G401.6 (cell line): Measurements from ENCODE around the gene AFF3.
A peak's percentile ranks its signal among the peaks of the same experiment; 100 is the strongest.

Experiments
- FAIRE-seq: peaks from 2 replicates; lab custom pipeline; 2012; peaks lifted over from hg19 to GRCh38; lab: Jason Lieb, UNC

Gene AFF3

DNA sequence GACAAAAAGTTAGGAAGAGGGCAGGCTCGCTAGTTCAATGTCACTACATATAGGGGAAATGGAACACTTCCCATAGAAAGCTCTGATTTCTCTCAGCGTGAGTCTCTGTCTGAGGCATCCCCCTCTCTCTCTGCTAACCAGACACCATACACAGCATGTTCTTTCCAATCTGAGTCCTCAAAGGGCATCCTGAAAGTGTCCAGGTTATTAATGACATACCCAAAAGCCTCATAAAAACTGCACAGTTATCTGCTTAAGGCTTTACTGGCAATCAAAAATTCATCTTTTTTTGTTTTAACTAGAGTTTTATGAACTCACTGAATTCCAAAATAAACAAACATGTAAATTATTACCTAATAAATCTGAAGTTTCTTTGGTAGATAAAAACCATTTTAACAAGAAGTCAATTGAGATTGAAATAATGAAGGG lies 137.4 kb downstream of the AFF3 start:
- no peak for FAIRE-seq

DNA sequence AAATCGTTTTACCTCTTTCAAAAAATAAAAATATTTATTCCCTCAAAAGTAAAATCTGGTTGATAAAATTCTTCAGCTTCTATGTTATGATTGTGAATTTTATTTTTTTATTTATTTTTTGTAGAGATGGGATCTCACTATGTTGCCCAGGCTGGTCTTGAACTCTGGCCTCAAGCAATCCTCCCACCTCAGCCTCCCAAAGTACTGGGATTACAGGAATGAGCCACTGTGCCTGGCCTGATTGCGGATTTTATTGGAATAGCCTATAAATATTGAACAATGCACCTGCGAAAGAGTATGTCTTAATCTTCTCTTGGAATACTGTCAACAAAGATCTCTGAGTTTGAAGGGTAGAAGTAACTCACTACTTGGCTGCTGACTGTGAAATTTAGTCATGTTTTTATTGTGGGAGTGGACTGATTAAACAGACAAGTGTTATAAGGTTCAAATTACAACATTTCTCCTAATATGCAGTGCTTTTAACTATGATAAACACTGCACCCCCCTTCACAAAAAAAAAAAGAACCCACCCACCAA lies 138.0 kb downstream of the AFF3 start:
- peak; percentile 49 for FAIRE-seq

DNA sequence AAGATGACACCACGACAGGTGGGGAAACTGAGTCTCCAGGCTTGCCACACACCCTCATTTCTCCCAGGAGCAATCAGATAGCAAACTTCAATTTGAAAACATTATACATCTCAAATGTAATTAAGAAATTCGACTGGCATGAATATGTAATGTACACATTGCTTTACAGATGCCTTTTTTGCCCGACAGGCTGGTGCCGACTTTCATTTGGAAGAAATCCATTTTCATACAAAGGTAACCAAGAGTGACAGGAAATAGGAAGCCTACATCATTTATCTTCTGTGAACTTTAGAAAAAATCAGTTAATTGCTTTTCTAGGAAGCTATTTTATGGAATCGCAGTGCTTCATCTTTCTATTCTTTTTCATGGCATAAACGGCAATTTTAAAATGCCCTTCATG lies 140.3 kb downstream of the AFF3 start:
- no peak for FAIRE-seq

DNA sequence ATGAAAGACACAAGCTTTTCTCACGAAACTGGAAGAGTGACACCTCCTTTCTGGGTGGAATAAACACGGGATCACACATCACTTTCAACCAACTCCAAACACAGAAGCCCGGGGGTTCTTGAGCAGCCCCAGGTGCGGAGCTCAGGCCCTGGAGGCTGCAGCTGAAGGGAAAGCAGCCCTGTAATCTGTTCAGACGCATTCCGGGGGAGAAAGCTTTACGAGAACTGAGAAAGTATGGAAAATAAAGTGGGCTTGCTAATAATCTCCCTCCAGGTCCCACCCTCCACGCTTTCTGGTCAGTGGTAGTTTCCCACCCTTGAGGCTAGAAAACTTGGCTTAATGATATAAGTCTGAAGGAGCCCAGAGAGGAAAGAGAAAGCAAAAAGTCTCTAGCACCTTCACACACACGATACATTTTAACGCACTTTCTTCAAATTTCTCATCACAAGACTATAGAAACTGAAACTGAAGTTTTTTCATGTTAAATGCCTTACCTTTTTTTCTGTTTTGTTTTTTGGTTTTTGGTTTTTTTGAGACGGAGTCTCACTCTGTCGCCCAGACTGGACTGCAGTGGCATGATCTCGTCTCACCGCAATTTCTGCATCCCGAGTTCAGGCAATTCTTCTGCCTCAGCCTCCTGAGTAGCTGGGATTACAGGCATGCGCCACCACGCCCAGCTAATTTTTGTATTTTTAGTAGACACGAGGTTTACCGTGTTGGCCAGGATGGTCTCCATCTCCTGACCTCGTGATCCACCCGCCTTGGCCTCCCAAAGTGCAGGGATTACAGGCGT lies 141.3 kb downstream of the AFF3 start:
- FAIRE-seq: no peak

DNA sequence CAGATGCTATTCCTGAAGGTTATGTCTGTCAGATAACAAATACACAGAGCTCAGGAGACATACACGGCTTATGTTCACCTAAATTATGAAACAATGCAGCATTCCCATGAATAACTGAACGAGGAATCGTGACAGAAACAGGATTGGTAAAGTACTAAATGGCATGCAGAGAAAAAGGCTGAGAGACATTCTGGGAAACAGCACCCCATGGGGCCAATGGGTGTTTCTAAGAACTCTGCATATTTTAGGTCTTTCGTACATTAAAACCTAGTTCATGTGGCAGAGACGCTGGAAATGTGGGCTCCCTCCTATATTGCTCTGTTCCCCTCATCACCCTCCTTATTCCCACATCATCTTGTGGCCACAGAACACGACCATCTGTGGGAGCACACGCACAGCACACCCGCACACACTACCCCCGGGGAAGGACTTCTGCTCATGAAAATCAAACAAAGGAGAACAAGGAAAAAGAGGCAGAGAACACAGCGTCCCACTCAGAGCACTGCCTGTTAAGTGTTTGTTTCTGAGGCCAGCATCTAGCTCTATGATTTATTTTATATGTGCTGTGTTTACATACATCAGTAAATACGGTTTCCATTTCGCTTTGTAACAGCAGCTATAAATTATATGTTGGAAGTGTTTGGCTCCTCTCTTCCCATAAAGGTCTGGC lies 143.6 kb downstream of the AFF3 start:
- FAIRE-seq: no peak

DNA sequence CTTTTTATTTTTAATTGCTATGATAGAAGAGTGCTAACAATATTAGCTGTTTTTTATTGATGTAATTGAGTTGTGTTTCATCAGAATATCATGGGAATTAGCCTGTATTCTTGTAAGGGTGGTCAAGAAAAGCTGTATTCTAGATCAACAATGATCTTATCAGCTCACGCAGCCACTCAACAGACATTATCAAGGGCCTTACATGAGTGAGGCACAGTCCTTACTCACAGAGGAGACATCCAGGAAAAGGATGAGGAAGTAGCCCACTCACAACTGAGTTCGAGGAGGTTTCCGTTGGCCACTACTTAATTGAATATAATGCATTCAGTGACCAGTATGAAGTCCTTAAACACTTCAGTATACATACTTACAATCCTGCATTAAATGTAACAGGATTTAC lies 152.5 kb downstream of the AFF3 start:
- FAIRE-seq: no peak

DNA sequence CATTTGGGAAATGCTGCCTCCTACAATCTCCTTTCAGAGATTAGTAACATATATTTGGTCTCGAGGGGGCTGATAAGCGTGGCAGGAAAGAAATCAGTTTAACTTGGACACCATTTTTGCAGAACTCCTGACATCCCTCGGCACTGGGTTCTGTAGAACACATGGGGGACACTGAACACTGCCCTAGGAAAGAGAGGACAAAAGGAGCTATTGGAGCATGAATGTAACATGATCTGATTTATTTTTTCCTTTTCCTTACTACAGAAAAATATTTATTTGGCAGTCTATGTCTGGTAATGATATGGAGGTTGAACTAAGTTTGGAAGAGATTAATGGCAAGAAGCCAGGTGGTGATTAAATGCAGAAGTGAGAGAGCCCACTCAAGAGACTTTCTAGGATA lies 153.8 kb downstream of the AFF3 start:
- FAIRE-seq: no peak

DNA sequence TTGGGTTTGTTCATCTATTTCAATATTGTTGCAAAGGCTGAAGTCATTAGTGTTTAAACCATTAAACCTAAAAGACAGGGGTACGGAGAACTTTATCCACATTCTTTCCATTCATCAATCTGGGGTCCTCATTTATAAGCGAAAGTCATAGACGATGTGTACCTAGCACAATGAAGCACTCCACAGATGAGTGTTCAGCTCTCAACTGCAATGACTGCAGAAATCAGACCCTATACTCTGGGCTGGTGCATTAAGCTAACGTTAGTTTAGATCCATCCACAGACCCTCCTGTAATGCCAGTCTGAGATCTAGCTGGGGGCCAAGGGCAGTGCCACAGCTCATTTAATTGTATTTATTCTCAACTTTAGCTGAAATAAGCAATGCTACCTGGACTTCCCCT lies 155.2 kb downstream of the AFF3 start:
- FAIRE-seq: no peak

DNA sequence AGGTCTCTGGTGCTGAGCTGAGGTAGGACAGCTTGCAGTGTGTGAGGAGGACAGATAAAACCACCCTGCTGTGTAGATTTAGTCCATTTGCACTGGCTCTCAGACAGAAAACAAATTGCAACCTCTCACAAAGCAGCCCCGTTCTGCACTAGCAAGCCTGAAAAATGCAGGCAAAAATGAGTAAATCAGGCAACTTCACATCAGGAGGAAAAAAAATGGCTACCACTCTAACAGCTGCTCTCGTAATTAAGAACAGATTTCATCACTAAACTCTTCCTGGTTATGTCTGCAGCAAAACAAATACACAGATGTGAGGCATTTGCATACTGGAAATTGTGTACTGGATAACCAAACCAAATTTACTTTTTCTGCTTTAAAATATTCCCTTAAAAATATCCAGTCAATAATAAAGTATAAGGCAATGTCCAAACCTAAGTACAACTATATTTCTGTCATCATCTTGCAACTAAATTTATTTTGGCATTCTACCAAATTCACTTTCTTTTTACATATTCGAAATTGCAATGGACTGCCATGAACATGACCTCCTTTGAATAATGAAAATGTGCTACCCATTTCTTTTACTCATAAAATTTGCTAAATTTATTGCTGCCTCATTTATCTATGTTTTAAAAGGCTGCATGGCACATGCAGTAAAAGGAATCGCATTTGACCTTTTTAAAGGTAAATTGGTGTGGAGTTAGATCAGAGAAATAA lies 157.4 kb downstream of the AFF3 start:
- FAIRE-seq: no peak

DNA sequence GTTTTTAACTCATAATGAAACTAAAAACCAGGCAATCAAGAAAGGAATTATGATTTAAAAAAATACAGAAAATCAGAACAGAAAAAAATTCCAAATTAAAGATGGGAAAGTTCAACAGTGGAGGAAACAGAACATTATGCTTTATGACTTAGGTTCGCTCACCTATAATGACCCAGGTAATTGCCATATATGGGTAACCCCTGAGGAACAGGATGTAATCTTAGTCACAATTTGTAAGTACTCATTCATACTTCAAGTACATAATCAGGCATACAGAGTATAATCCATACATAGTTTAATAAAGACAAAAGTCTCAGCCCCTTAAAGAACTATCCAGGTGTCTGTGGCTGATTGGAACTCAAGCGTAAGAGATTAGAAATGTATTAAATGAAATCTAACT lies 159.6 kb downstream of the AFF3 start:
- no peak for FAIRE-seq

DNA sequence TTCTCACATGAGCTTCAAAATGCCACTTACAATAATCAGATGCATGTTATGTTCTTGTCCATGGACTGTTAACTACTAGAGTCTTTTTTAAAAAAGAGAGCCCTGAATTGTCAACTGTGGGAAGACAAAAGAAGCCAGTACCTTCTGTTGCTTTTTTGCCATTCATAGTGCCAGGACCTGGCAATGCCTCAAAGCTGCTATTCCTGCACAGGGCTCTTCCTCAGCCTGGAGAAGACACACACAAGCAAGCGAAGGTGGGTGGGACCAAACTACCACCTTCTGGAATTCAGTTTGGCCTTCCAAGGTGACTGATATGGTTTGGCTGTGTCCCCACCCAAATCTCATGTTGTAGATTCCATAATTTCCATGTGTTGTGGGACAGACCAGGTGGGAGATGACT lies 160.6 kb downstream of the AFF3 start:
- FAIRE-seq: no peak

DNA sequence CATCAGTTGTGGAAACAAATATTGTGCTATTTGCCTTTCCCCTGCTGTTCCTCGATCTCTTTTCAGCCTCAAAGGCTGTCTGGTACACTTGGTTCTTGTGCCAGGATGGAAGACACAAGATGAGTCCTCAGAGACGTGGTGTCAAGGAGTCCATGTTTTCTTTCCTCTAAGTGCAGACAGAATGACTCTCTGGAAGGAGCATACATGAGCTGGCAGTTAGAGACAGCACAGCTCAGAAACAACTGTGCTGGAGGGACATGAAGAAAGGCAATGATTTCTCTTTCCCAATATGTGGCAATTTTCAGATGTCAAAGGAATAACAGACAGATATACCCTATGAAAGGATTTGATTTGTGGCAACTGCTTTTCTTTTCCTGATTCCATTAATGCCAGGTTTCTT lies 162.2 kb downstream of the AFF3 start:
- FAIRE-seq: no peak

DNA sequence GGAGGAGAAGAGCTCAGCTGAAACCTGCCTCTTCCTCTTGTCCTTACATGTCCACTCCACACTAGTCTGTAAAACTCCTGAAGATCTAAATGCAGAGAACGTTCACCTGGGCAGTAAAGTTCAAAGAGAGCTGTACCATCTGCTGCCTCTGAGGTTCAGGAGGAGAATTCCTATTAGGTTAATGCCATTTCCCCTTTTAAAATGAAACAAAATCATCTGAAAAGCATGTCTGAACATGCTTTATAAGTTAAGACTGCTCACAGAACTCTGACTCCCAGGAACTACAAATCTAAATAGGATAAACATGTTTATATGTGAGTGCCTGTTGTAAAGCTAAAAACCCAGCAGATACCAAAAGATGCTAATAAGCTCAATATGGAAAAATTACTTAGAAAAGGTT lies 164.4 kb downstream of the AFF3 start:
- FAIRE-seq: no peak

DNA sequence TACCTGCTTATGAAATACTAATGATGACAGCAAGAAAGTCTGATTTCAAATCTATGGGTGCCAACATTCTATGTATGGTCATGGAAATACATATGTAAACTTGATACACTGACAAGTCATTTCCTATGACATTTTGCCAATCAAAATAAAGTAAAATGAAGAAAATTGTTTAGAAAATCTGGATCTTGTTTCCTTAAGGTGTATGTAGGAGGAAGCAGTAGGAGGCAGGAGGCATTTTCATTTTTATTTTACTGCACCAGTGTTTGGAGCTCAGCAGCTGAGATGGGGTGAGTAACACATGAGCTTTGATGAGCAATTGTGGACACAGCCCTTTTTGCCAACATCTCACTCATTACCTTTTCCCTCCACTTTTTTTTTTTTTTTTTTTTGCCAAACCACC lies 167.0 kb downstream of the AFF3 start:
- no peak for FAIRE-seq

DNA sequence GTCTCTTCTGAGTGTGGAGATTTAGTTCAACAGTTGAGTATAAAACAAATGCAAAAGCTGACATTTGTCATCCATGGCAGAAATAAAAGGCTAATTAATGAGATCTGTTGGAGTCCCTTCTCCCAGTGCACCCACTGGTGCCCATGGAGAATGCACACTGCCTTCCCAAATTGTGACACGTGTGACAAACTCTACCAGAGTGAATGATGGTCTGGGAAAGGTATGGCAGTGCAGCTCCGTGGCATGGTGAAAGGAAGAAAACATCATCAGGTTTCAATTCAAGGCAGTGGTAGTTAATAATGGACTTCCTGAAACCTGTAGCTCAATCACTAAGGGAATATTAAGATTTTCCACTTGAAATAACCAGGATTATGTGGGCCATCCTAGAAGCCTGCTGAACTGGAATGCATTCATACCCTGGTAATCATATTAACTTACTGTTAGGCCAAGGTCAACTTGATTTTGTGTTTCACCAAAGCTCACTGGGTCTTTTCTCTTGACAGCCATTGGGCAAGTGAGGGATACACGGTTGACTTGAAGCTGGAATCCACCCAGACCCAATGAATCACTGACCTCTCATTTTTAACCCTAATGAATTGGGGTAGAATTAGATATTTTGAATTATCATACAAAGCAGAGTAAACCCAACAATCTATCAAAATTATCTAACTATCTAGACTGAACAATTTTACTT lies 167.6 kb downstream of the AFF3 start:
- FAIRE-seq: no peak

DNA sequence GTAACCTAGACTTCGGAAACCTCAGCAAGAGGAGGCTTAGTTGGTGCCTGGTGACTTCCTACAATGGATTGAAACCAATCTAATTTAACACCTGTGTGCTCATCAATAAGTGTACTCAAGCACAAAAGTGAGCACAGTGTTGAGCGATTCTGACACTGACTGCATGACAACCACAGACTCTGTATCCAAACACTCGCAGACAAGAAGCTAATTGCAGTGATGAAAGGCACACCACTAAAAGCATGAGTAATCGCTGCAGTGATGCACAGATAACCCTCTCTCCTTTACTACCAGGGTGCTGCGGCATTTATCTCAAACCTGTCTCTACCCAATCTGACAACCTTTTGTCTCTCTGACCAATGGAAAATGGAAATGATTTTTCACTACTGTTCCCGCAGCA lies 168.1 kb downstream of the AFF3 start:
- FAIRE-seq: no peak

DNA sequence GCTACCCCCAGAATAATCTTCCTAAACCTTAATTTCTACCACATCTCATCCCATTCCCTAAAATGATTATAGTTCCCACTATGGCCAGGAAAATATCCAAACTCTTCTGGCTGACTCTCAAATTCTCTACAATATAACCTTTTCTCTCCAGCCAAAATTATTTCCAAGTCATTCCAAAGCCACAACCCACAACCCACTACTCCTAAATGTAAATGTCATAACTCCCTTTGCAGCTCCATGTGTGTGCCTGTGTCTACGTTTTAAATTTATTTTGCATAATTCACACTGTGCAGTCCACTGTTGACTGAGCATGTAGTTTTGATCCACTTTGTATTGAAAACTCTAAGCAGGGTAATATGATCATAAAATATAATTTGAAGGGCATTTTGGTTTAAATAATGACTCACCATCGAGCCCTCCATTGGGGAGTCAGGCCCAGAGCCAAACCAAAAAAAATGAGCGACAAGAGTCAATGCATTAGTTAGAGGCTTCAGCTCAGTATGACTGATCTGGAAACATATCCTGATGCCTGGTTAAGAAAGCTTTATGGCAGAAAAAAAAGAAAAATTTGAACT lies 171.0 kb downstream of the AFF3 start:
- FAIRE-seq: no peak

DNA sequence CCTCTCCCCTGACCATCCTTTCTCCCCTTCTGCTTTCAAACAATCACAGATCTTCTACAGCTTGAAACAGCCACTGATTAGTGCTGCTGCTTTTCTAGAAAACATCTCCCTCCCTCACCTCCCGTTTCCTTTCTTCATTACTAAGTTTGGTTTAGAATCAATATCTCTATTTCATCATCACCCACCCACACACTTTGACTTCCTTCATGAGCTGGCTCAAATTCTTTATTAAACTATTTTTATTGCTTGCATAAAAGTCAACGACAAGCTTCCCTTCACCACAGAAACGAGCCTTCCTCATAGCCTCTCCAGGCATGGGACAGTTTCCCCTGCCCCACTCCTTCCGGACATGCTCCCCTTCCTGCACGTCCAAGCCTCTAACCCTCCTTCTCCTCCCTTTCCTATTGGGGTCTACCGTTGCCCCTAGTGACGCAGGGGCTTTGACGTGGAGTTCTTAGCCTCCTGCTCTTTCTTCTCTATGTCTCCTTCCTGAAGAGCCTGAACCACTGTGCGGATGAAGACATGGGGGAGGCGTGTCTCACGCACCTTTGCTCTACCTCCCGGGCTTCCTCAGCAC lies 172.0 kb downstream of the AFF3 start:
- no peak for FAIRE-seq

DNA sequence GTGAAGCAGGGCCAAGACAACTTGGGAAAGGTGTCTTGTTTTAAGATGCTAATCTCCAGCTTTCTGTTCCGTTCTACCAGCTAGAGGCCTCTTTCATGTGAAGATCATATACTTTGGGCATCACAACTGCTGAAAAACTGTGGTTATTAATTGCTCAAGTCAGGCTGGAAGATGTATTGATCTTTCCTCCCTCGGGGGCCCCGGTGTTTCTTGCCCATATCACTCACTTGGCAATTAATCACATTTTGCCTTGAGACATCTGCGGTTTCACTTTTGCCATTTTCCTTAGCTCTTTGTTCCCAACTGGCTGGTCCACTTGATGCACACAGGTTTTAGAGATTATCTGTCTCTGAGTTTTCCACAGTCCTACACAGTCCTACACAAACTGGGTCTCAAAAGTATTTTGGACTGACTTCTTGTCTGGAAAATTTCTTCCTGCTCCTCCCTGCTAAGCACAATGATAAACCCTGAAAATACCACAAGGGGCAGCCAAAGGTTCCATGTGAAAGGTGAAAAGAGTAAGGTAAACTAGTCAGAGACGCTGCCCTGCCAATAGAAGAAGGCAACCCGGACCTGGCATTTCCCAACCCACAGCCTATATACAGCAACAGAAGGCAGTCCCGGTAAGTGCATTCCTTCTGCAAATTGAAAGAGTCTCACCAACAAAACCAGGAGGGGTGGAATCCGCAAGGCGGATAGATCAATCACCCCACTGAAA lies 181.0 kb downstream of the AFF3 start:
- FAIRE-seq: no peak

DNA sequence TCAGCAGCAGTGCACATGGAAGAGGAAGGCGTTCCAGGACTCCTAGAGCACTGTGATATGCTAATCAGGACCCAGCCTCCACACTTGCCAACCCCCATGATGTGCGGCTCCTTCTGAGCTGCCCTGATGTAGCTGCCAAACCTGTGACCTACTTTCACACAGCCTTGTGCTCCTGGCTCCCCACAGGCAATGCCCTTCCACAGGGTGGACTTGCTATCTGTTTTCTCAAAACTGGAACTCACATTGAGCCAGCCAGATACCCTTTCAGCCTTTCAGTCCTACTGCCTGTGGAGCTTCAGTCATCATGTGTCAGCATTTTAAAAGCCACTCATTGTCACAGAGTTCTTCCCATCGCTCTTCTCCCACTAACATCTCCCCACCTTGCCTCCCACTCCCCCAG lies 181.6 kb downstream of the AFF3 start:
- no peak for FAIRE-seq

DNA sequence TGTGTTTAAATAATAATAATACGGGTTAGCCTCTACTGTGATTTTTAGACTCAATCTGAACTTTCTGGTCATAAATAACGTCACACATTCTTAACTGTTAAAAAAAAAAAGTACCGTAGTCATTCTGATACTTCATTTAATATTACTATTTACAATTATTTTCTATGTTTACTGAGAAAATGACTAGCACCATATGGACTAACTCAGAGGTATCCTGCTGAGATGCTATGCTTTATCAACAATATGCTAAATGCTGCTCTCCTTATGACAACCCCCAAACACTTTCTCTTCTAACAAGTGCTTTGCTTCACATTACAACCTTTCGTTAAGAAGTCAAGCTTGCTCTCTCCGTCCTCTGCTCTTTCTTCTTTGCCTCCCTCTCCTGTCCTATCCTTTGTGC lies 182.1 kb downstream of the AFF3 start:
- no peak for FAIRE-seq
